Temporal lobe (tissue), 1 donor: Measurements from ENCODE around the gene SLC13A1. TPM values are rescaled to one million over a fixed set of nuclear protein-coding genes. Genes with fewer than 3 reads are reported as not detected.

Experiments used
- total RNA-seq: library from RNA; depleted of rRNA; stranded (reverse); fragments of >200 nt; gene quantifications from one replicate; pipeline ENCODE4 v1.2.3, GENCODE V29; 2014

The SLC13A1 gene
- total RNA-seq, 1 donor from 2014 or later = not detected

Other genes starting within 250 kb of the SLC13A1 start
- gene TAS2R16, start 204.3 kb downstream of the SLC13A1 start, total RNA-seq = not detected